ENCODE measurements around the gene ITFG1.
"Not testable (repeated sequence)": the region's sequence is repeated elsewhere in the genome, so short reads cannot be mapped to it uniquely, and the experiment has no call there.

The ITFG1 gene

DNA sequence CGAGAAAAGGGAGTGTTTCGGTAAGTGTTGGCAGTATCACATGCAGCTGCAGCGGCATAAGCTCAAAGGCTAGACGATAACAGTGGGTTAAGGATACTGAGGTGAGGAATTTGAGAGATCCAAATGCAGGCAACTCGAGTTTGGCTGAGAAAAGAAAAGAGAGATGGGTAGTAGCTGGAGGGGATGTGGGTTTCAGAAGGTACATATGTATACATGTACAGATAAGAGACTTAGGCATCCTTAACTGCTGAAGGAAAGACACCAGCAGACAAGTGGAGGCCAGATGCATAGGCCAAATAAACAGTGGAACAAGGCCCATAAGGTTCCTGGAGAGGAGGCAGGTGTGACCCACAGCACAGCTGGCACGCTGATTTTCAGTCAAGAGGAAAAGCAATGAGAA is 230.6 kb downstream of the ITFG1 start:
- DNase-seq, result no peak

DNA sequence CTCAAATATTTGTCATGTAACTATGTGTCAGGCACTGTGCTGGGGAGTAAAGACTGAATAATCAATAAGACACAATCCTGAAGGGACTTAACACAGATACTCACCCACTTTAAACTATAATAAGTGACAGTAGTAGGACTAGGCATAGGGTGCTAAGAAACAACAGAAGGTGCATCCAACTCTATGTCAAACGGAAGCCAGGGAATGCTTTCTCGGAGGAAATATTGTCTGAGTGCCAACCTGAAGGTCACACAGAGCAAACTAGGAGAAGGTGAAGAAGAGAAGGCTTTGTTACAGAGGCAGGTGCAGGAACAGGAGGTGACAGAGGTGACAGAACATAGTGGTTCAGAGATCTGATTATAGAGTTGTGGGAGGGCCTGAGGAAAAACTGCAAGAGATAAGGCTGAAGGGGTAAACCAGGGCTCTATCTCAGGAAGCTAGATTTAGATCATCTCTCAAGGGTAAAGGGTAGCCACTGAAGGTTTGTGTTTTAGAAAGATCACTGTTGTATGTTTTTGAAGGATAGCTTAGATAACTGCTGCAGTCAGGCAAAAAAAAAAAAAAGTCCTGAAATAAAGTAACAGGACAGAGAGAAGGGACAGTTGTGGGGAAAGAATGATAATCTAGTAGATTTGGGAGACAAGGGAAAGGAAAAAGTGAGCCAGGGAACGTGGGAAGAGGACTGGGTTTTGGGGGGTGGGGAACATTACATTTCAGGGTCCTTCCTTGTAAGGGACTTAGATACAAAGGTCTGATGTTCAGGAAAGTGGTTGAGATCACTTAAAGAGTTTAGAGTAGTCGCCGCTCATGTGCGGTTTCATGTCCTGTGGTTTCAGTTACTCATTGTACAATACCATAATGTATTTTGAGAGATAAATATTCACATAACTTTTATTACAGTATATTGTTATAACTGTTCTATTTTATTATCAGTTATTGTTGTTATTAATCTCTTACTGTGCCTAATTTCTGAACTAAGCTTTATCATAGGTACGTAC is 231.5 kb downstream of the ITFG1 start:
- no peak for DNase-seq

DNA sequence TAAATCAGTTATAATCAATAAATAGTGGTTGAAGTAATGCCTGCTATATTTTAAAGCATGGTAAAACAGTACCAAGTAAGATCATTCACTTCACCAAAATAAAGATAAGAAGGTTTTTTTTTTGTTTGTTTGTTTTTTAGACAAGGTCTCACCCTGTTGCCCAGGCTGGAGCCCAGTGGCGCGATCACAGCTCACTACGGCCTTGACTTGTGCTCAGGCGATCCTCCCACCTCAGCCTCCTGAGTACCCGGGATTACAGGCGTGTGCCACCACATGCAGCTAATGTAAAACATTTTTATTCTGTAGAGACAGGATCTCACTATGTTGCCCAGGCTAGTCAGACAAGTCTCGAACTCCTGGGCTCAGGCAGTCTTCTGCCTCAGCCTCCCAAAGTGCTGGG is 232.6 kb downstream of the ITFG1 start:
- no peak for DNase-seq

DNA sequence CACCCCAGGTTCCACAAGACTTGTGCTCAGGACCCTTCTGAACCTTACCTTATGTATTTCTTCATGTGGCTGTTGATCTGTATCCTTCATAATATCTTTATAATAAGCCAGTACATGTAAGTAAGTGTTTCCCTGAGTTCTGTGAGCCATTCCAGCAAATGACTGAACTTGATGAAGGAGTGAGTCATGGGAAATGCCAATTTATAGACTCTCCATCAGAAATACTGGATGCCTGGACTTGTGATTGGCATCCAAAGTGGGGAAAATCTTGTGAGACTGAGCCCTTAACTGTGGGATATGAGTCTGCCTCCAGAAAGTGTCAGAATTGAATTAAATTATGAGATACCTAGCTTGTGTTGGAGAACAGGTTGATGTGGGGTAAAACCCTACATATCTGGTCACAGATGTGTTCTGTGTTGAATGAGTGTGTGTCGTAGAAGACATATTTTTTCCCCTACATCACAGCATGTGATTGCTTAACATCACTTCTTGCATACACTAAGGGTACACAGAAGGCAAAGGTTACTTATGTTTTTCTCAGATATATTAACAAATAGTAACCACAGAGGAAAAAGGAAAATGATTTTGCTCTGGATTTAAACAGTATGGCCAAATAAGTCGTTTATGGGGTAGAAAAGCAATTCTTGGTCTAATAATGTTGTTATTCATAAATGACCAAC is 247.0 kb downstream of the ITFG1 start:
- DNase-seq, result no peak

DNA sequence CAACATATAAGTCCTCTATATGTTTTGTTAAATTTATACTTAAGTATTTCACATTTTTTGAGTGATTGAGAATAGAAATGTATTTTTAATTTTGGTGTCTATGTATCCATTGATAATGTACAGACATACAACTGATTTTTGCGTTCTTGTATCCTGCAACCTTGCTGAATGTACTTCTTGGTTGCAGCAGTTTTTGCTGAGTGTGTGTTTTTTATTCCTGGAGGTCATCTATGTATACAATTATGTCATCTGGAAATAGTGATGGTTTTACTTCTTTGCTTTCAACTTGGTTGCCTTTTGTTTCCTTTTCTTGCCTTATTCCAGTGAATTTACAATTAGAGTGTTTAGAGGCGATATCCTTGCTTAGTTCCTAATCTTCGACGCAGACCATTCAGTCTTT is 249.6 kb downstream of the ITFG1 start:
- DNase-seq, result no peak

DNA sequence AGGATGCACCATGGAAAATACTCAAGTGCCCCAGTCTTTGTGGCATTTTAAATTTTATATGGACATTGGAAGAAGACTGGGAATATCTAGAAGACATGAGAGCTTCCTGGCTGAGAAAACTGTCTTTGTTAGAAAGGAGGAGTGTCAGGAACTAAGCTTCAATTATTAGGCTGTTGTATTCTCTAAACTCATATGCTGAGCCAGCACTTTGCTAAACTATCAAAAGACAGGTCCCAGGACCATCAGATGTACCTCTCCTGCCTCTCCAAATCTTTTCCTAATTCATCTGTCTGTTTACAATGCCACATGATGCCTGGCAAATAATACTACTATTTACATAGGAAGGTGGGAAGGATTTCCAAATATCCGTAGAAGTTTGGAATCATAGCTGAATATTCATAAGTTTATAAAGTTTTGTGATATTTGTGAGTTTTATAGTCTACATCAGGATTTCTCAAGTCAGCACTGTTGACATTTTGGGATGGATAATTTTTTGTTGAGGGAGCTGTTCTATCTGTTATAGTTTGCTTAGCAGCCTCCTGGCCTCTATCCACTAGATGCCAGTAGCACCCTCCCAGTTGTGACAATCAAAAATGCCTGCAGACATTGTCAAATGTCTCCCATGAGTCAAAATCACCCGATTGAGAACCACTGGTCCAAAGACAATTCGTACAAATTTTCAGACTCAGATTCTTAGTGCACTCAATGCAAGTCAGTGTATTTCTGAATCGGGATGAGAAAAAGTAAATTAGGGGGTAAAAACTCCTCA is 255.9 kb downstream of the ITFG1 start:
- no peak for DNase-seq

DNA sequence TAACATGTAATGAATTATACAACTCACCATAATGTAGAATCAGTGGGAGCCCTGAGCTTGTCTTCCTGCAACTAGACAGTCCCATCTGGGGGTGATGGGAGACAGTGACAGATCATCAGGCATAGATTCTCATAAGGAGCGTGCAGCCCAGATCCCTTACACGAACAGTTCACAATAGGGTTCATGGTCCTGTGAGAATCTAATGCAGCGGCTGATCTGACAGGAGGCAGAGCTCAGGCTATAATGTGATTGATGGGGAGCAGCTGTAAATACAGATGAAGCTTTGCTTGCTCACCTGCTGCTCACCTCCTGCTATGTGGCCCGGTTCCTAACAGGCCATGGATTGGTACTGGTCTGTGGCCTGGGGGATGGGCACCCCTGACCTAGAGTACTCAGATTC is 257.4 kb downstream of the ITFG1 start:
- DNase-seq, result not testable (repeated sequence)

DNA sequence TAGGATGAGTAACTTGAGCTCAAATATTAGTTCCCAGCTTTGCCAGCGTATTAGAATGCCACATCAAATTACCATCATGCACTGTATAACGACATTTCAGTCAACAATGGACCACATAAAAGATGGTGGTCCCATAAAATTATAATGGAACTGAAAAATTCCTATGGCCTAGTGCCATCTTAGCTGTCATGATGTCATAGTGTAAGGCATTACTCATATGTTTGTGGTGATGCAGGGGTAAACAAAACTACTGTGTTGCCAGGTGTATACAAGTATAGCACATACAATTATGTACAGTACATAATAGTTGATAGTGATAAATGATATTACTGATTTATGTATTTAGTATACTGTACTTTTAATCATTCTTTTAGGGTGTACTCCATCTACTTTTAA is 262.7 kb downstream of the ITFG1 start:
- no peak for DNase-seq

DNA sequence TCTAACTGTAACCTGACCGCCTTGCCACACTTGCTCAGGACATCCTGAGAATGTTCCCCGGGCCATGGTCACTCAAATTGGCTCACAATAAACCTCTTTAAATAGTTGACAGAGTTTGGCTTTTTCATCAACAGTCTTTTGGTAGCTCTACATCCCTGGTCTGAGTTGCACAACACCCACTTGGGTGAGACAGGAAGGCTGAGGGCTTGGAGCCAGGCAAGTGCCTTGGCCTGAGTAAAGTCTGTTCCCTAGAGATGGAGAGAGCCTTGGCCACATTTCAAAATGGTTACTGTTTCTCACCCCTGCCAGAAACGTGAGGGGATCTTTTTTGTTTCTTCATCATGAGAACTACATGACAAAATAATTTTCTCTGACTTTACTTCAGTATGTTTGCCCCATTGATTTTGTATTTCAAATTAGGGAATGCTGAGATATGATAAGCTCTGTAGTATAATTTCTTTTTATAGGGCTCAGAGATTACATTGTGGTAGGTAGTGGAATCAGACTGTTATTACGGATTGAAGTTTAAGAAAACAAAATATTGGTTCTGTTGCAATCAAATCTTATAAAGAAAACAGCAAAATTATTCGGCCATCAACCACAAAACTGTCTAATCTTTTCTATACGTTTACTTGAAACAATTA is 263.2 kb downstream of the ITFG1 start:
- DNase-seq, result no peak

DNA sequence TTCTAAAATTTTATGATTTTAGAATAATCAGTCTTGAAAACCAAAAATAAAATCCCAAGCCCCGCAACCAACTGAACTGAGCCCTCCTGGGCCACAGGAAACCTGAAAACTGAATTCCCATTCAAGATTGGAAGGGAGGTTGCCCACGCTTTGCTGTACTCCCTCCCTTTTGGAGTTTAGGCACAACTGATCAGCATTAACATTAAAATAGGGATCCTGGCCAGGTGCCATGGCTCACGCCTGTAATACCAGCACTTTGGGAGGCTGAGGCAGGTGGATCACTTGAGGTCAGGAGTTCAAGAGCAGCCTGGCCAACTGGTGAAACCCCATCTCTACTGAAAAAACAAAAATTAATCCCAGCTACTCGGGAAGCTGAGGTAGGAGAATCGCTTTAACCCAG is 264.4 kb downstream of the ITFG1 start:
- no peak for DNase-seq

DNA sequence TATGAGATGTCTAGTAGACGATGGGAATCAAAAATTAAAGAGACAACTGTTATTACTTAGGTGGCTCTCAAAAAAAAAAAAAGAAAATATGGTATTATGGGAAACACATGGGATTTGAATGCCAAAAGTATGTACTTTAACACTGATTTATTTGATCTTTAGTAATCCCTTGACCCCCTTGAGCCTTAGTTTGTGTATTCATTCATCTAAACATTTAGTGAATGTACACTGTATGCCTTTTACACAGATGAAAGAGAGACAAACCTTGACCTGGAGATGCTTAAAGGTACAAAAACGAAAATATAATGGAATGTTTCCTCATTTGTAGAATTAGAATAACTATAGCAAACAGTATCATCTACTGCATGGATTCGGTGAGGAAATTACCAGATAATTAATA is 278.5 kb downstream of the ITFG1 start:
- no peak for DNase-seq

DNA sequence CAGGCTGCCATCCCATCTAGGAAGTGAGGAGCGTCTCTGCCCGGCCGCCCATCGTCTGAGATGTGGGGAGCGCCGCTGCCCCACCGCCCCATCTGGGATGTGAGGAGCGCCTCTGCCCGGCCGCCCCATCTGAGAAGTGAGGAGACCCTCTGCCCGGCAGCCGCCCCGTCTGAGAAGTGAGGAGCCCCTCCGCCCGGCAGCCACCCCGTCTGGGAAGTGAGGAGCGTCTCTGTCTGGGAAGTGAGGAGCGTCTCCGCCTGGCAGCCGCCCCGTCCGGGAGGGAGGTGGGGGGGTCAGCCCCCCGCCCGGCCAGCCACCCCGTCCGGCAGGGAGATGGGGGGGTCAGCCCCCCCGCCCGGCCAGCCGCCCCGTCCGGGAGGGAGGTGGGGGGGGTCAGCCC is 279.8 kb downstream of the ITFG1 start:
- not testable (repeated sequence) for DNase-seq

DNA sequence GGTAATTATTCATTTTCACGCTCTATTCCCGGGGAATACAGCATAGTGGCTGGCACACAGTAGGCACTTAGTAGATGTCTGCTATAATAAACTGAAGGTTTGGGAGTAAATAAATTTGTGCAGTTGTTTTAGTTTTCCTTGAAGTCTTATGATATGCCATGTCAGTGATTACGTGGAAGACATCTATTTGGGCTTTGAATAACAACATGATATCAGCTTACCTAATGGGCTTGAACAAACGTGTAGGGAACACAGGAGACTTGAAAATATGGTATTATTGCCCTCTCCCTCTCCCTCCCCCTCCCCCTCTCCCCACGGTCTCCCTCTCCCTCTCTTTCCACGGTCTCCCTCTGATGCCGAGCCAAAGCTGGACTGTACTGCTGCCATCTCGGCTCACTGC is 280.8 kb downstream of the ITFG1 start:
- no peak for DNase-seq

DNA sequence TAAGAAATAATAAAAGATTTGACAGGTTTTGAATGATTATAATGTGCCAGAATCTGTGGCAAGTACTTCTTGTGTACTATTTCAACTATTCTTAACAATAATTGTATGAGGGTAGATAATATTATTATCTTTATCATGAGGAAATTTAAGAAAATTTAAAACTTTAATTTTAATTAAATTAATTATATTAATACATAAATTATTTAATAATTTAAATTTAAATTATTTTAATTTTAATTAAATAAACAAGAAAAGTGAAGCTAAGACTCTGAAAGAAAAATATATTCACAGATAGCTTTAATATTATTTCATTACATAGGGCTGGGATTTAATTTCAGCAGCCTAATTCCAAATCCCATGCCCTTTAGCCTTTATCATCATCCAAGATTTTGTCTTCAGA is 285.7 kb downstream of the ITFG1 start:
- DNase-seq, result no peak

DNA sequence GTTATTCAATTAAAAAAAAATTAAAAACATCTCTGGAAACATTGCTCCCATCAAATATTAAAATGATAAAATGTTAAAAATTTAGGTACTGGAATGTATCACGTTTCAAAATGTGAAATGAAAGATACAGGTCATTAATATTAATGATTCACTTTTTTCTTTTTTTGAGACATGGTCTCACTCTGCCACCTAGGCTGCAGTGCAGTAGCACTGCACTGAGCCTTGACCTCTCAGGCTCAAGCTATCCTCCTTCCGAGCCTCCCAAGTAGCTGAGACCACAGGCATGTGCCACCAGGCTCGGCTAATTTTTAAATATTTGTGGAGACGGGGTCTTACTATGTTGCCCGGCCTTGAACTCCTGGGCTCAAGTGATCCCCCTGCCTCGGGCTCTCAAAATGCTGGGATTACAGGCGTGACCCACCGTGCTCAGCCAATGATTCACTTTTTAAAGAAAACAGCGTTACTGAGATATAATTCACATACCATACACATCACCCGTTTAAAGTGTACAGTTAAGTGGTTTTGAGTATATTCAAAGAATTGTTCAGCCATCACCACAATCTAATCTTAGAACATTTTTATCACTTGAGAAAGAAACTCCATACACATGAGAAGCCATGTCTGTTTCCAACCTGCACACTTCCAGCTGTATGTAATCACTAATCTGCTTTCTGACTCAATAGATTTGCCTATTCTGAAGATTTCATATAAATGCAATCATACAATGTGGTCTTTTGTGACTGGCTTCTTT is 298.0 kb downstream of the ITFG1 start:
- no peak for DNase-seq

DNA sequence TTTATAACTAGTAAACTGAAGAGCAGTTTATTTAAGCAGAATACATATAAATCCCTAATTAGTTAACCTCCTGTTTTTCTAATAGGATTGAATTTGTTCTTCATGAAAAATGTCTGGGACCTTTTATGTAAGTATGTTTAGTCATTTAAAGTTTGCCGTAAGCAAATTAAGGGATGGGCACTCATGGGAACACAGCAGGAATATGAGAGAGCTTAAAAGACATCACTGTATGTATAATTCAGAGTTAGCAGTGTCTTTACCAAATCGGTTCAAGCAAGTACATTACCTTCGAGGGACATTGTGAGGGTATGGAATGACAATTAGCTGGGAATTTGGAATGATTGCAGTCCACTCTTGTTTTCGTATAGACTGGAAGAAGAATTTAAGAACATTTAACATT is 299.4 kb downstream of the ITFG1 start:
- DNase-seq, result no peak

DNA sequence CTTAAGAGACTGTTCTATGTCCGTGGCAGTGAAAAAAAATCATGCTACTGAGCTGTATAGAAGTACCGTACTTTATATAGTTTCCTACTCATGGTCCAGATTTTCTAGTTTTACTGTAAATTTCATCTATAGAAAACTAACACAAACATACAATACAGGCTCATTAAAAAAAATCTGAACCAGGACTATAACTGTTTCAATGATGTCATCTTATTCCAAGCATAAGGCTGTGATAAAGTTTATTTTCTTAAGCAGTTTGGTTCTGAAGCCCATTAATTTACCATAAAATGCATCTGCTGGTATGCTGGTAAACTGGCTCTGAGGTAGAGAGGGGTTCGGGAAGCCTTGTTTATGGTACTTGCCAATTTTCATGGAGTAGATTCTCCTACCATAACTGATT is 300.4 kb downstream of the ITFG1 start:
- DNase-seq, result no peak

DNA sequence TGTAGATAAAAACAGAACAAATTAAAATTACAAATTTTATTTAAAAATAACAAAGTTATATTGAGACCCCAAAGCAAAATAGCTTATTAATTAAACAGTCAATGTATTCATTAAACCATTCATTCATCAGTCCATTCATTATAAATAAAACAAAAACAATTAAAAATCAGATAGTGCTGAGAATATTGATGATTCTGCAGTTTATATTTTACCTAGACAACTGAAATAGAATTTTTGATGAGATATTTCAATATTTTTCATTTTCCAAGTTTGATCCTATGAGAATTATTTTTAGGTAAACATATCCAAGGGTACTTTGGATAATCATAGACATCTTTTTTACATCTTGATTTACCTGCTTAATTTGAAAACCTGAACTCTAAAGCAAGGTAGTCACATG is 301.9 kb downstream of the ITFG1 start:
- DNase-seq, result no peak

DNA sequence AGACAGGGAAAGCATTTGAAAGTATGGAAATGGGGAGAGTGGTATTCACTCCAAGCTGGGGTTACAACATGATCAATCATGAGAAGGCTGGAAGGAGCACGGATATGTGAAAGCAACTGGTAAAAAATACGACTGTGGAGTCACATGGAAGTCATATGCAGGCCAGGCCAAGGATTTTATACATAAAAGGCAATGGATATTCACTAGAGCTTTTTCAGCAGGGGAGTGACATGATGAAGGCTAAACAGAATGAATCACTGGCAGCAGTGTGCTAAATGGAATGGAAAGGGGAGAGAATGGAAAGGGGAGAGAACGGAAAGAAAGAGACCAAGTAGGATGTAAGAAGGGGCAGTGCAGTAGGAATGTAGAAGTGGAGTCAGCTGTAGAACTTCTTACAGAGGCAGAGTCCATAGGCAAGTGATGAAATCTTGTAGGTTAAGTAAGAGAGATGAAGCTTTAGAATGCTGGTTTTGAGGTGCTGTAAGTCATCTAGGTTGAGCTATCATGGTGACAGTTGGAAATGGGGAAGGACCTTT is 304.1 kb downstream of the ITFG1 start:
- peak; percentile 29 for DNase-seq

DNA sequence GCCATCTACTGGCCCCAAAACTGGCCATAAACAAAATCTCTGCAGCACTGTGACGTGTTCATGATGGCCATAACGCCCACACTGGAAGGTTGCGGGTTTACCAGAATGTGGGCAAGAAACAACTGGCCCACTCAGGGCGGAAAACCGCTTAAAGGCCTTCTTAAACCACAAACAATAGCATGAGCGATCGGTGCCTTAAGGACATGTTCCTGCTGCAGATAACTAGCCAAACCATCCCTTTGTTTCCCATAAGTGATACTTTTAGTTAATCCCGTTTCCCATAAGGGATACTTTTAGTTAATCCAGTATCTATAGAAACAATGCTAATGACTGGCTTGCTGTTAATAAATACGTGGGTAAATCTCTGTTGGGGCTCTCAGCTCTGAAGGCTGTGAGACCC is 308.4 kb downstream of the ITFG1 start:
- not testable (repeated sequence) for DNase-seq

DNA sequence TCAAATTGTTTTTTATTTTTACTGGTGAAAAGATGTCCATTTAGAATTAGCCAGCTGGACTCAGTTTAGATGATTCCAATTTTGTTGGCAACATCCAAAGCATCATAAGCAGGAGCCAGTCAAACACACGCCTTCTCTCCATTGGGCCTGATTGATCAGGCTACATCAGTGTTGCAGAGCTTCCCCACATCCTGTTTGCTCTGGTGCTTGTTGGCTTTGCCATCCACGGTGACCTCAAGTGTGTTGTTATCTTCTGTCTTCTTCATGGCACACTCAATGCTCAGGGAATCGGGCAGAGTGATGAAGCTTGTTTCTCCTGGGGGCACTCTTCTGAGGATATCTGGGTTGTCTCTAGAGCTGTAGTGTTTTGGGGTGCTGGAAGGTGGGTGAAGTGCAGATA is 310.8 kb downstream of the ITFG1 start:
- DNase-seq, result no peak

DNA sequence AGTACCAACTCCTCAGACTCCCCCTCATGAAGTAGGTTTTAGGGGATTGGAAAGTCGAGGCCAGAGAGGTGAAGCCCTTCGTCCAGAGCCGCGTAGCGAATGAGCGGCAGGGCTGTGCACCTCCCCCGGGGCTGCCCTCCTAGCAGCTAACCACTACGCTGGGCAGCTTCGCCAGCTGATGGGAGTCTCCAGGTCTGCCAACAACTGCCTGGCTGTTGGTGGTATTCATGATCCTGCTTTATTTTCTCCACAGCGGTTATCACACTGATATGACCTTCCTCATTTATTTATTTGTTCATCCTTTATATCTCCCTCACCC is 316.3 kb downstream of the ITFG1 start:
- DNase-seq, result no peak
